22Rv1 (cell line): ENCODE results near the gene CC2D2A.

Experiments
- ZFX ChIP-seq: fragments of 450-650 bp; IDR thresholded peaks from 2 replicates; pipeline ENCODE4 v1.6.1; 2017; ENCODE audit warnings: antibody characterized with exemption, borderline replicate concordance
- TF ChIP-seq, protein P1 (sequence below): fragments of 450-650 bp; IDR thresholded peaks from 2 replicates; pipeline ENCODE4 v1.5.1; 2017; ENCODE audit warnings: mild to moderate bottlenecking

DNA sequence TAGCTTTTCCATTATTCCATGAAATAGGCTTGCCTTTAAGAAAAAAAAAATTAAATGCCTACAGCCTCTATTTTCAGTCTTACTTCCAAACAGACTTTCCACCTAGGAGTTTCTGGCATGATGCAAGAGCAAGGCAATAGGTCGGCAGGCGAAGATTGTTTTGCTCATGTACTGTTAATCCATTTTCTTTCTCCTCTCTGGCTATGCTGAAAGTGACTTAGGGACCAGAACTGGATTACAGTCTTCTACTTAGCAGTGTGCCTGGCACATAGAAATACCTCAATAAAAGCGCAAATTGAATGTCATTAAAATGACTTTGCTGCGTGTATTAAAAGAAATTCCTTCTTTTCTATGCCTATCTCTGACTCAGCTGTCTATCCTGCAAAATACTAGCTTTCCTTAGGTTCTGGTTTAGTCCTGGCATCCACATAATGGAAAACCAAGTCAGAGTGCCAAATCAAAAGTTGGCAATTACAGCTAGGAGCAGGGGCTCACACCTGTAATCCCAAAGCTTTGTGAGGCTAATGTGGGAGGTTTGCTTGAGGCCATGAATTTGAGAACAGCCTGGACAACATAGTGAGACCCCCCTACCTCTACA lies 51.9 kb downstream of the CC2D2A start:
- TF ChIP-seq, protein P1, sequence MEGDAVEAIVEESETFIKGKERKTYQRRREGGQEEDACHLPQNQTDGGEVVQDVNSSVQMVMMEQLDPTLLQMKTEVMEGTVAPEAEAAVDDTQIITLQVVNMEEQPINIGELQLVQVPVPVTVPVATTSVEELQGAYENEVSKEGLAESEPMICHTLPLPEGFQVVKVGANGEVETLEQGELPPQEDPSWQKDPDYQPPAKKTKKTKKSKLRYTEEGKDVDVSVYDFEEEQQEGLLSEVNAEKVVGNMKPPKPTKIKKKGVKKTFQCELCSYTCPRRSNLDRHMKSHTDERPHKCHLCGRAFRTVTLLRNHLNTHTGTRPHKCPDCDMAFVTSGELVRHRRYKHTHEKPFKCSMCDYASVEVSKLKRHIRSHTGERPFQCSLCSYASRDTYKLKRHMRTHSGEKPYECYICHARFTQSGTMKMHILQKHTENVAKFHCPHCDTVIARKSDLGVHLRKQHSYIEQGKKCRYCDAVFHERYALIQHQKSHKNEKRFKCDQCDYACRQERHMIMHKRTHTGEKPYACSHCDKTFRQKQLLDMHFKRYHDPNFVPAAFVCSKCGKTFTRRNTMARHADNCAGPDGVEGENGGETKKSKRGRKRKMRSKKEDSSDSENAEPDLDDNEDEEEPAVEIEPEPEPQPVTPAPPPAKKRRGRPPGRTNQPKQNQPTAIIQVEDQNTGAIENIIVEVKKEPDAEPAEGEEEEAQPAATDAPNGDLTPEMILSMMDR: no peak
- no peak for TF ChIP-seq ZFX
